Bronchial epithelial cell (primary cell): Measurements from ENCODE around the gene SP140L. TPM values are rescaled to one million over a fixed set of nuclear protein-coding genes. Genes with fewer than 3 reads are reported as not detected.
A peak's percentile ranks its signal among the peaks of the same experiment; 100 is the strongest.
"Not testable (repeated sequence)": the region's sequence is repeated elsewhere in the genome, so short reads cannot be mapped to it uniquely, and the experiment has no call there.

ENCODE experiments used
- DNase-seq: peaks from one replicate; pipeline ENCODE4 v3.0.0-alpha.2; 2010; ENCODE audit warnings: low read depth
- FAIRE-seq: peaks from 2 replicates; lab custom pipeline; 2011; peaks lifted over from hg19 to GRCh38; lab: Jason Lieb, UNC
- H3K27me3 ChIP-seq: 2 replicates; pipeline ENCODE4 v1.5.1; 2011; ENCODE audit warnings: low read length; ENCODE audit not compliant: control insufficient read depth, insufficient read depth
- H3K36me3 ChIP-seq: 2 replicates; pipeline ENCODE4 v1.5.1; 2011; ENCODE audit warnings: low read length; ENCODE audit not compliant: control insufficient read depth, insufficient read depth
- H3K4me3 ChIP-seq: 2 replicates; pipeline ENCODE4 v1.5.1; 2011; ENCODE audit warnings: mild to moderate bottlenecking, low read depth, low read length, control low read depth
- total RNA-seq: library from RNA; depleted of rRNA; stranded (reverse); fragments of >200 nt; gene quantifications from 2 replicates; pipeline ENCODE4 v1.2.1, GENCODE V29; 2014
- TF ChIP-seq, protein P1 (sequence below): IDR thresholded peaks from 2 replicates; pipeline ENCODE4 v1.5.1; 2011; ENCODE audit warnings: mild to moderate bottlenecking, moderate library complexity, low read length, control low read depth, inconsistent platforms; ENCODE audit not compliant: insufficient read depth, severe bottlenecking

Gene SP140L
- total RNA-seq, 1 donor from 2014 or later = 1.6 TPM

DNA sequence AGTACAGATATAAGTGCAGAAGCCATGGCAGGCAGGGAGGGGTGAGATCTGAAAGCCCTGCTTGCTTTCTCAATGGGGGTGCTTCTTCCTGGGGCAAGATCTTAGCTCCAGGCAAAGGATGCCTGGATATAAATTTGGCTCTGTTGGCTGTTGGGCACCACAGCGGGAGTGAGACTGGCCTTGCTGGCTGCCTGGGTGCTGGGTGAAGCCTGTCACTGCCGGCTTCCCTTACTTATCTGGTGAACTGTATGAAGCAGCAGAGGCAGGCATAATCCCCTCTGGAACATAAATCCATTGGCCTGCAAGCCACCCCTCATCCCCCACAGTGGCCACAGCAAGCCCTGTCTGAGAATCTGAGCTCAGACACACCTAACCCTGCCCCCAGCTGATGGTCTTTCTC lies 27.4 kb upstream of the SP140L start:
- no peak overlapping the region for H3K4me3 ChIP-seq
- TF ChIP-seq, protein P1, sequence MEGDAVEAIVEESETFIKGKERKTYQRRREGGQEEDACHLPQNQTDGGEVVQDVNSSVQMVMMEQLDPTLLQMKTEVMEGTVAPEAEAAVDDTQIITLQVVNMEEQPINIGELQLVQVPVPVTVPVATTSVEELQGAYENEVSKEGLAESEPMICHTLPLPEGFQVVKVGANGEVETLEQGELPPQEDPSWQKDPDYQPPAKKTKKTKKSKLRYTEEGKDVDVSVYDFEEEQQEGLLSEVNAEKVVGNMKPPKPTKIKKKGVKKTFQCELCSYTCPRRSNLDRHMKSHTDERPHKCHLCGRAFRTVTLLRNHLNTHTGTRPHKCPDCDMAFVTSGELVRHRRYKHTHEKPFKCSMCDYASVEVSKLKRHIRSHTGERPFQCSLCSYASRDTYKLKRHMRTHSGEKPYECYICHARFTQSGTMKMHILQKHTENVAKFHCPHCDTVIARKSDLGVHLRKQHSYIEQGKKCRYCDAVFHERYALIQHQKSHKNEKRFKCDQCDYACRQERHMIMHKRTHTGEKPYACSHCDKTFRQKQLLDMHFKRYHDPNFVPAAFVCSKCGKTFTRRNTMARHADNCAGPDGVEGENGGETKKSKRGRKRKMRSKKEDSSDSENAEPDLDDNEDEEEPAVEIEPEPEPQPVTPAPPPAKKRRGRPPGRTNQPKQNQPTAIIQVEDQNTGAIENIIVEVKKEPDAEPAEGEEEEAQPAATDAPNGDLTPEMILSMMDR = no peak
- FAIRE-seq (no peak), DNase-seq (no peak)
- H3K27me3 ChIP-seq = no peaks in the 10 kb centered on the region
- H3K36me3 ChIP-seq = no peaks in the 10 kb centered on the region

DNA sequence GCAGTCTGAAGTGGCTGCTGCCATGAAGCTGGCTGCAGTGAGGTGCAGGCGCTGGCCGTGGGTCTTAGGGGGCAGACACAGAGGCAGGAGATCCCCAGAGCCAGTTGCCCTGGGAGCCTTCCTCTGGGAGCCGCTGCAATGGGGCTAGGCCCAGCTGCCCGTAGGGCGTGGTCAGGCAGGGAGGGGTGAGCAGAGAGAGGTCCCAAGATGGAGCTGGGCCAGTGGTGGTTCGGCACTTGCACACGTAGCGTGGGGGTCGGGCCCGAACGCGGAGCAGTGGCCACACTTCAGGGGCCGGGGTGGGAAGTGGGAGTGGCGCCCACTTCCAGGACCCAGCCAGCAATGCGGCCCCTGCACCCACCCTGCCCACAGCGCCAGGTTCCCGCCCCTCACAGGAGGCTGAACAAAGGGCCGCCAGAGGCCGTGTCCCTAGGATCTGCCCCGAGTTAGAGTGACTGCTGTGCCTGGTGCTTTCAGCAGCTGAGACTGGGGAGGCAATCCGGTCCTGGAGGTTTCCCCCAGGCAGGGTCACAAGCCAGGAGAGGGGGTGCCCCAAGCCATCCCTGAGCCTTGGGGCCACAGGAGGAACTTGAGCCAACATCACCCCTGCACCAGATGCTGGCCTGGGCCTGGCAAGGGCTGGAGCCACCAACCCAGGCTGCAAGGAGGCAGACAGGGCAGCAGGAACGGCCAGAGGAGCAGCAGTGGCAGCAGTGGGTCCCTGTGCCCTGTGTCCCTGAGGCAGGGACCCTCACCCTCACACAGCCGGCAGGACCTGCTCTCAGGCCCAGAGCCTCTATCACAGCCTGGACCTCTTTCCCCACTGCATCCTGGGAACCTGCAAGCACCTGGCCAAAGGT lies 21.3 kb upstream of the SP140L start:
- TF ChIP-seq, protein P1 = no peak
- Histone ChIP-seq H3K36me3 (no peaks in the 10 kb centered on the region), H3K27me3 (no peaks in the 10 kb centered on the region), H3K4me3 (no peak overlapping the region)
- no peak for DNase-seq
- no peak for FAIRE-seq

DNA sequence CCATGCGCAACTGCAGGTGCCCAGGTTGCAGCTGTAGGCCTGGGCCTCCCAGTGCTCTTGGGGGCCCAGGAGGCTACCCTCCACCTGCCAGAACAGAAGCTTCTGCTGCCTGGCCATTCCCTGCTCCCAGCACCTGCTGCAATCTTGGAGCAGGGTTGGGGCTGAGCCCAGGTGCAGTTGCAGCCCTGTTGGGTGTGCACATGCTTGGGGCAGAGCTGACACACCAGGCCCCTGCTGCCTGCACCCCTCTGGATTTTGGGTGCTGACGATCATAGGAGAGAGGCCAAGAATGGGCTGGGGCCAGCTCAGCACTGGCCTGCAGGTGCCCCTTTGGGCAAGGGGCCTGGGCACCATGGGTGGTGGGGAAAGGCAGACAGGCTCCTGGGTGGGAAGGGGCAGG lies 20.5 kb upstream of the SP140L start:
- TF ChIP-seq, protein P1 = no peak
- H3K27me3 ChIP-seq = no peaks in the 10 kb centered on the region
- H3K4me3 ChIP-seq = no peak overlapping the region
- no peak for FAIRE-seq
- no peaks in the 10 kb centered on the region for H3K36me3 ChIP-seq
- DNase-seq = no peak

DNA sequence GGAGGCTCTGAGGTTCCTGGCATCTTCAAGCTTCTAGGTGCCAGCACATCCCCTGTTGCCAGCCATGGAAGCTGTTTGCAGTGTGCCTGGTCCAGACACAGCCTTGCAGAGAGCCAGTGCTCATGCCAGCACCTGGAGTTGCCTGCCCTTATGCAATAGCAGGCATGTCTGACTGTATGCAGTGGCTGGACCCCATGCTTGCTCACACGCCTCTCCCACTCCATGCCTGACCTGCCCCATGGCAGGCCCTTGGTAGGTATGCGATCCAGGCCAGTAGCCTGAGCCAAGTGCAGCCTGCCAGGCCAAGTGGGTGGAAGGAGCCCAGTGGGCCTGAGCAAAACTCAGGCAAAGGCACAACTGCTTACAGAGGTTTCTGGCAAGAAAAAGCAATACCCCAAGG lies 19.5 kb upstream of the SP140L start:
- TF ChIP-seq, protein P1 = no peak
- Histone ChIP-seq H3K36me3 (no peaks in the 10 kb centered on the region), H3K27me3 (no peaks in the 10 kb centered on the region), H3K4me3 (no peak overlapping the region)
- DNase-seq = no peak
- no peak for FAIRE-seq

DNA sequence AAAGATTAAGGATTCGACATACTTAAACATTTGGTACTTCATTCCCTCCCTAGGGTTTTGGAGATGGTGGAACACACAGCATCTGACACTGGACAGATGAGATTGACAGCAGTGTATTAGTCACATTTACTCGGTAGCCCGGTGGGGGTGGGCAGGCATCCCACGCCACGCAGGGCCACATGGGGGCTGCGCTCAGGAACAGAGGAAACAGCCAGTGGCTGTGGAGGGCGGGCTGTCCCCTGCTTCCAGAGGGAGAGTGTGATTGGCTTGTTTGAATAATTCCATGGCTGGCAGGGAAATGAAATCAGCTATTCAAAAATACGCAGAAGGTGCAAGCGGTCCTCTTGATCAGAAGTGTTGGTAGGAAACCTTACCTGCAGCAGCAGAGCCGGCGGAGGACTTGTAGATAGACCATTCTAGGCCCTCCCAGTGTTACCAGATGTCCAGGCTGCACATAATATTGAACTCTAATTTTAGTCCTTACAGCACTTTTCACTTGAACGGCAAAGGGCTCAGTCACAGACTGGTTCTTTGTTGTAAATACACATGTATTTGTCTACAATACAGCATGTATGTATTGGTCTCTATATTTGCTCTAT lies 18.5 kb upstream of the SP140L start:
- Histone ChIP-seq H3K36me3 (no peaks in the 10 kb centered on the region), H3K4me3 (no peak overlapping the region), H3K27me3 (no peaks in the 10 kb centered on the region)
- FAIRE-seq (no peak), DNase-seq (no peak)
- TF ChIP-seq, protein P1 = no peak

DNA sequence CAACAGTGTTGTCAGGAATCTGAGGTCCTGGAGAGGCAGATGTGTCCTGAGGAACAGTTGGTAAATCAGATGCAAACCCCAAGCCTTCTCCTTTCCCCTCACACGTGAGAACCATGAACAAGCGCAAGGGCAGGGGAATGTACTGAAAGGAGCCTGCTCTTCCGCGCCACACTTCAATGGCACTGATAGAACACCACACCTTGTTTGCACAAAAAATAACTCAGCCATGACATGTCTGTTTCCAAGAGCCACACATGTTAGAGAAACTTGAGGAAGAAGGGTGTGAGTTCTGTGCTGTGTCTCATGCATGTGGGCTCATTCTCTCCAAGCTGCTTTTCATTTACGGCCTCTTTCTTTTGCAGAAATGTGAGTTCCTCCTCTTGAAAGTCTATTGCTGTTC lies 16.2 kb upstream of the SP140L start:
- not testable (repeated sequence) for H3K4me3 ChIP-seq, H3K27me3 ChIP-seq, H3K36me3 ChIP-seq, DNase-seq, FAIRE-seq

DNA sequence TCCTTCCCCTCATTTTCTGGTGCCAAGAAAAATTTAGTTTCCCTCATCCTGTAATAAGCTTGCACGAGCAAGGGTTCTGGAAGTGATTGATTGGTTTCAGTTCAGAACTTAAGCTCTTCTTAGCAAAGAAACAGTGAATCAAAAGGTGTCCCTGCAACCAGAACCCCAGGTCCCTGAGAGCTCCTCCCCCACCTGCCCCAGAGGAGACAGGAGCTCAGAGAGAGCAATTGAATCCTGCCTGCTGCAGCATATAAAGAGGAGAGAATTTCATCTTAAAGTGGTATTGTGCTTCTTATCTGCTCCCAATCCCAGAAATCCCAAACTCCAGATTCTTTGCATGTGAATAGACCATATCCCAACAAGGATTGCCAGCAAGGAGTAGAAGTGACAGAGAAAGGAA lies 15.4 kb upstream of the SP140L start:
- not testable (repeated sequence) for H3K27me3 ChIP-seq, H3K4me3 ChIP-seq, H3K36me3 ChIP-seq, DNase-seq
- peak; percentile 66 for FAIRE-seq
